Transverse colon (tissue), 4 donors: ENCODE data around the gene HDAC7. TPM values are rescaled to one million over a fixed set of nuclear protein-coding genes. Genes with fewer than 3 reads are reported as not detected.

Experiments used
- DNase-seq: peaks from one replicate; pipeline ENCODE4 v3.0.0-alpha.2; 2019
- H3K27ac ChIP-seq, 4 donors: fragments of 200-600 bp; sonication (generic); 2 replicates each; pipeline ENCODE4 v1.5.1; 2016 to 2018; ENCODE audit warnings: inconsistent platforms in 4 of 4
- H3K27me3 ChIP-seq: fragments of 200-600 bp; sonication (generic); 2 replicates; pipeline ENCODE4 v1.5.1; 2017; ENCODE audit warnings: inconsistent platforms
- H3K36me3 ChIP-seq, 4 donors: fragments of 200-600 bp; sonication (generic); 2 replicates each; pipeline ENCODE4 v1.5.1; 2017 to 2019; ENCODE audit warnings: inconsistent platforms in 4 of 4
- H3K4me1 ChIP-seq, 4 donors: fragments of 200-600 bp; sonication (generic); 2 replicates each; pipeline ENCODE4 v1.5.1; 2017 to 2020; ENCODE audit warnings: inconsistent platforms in 4 of 4
- H3K4me3 ChIP-seq, 4 donors: fragments of 200-600 bp; sonication (generic); 1 replicate in 1 of 4; 2 replicates in 3 of 4; pipeline versions ENCODE4 v1.5.1 to v1.6.1; 2017 to 2019; ENCODE audit warnings: inconsistent platforms in 4 of 4
- H3K9me3 ChIP-seq, 2 donors: fragments of 200-600 bp; sonication (generic); 2 replicates each; pipeline ENCODE4 v1.5.1; 2017 to 2019; ENCODE audit warnings: inconsistent platforms in 2 of 2
- EP300 ChIP-seq: sonication (generic); formaldehyde crosslinking; IDR thresholded peaks from one replicate; pipeline ENCODE4 v1.6.1; 2017; ENCODE audit warnings: antibody characterized with exemption, low read depth
- POLR2A ChIP-seq: fragments of 450-650 bp; IDR thresholded peaks from one replicate; pipeline ENCODE4 v1.6.1; 2016; ENCODE audit warnings: antibody characterized with exemption, mild to moderate bottlenecking, moderate library complexity
- POLR2AphosphoS5 ChIP-seq, 3 donors: sonication (generic); formaldehyde crosslinking; IDR thresholded peaks; one replicate each; pipeline ENCODE4 v1.6.1; 2016; ENCODE audit warnings: antibody characterized with exemption in 3 of 3
- WGBS, 2 donors: methylation state at CpG; one replicate each; pipeline ENCODE4 v1.1.5; 2018; ENCODE audit warnings: low coverage in 1 of 2; 5-methylcytosine and 5-hydroxymethylcytosine counted together
- in situ Hi-C, 4 donors: fragments of 200-750 bp; cut with MboI; loops; one replicate each; pipeline versions ENCODE4 v1.15.0 to v1.15.1; 2017; ENCODE audit warnings: low sequenced_read_pairs in 3 of 4, low pct_ligation_motif_present in 1 of 4, low pct_unique_long_range_greater_than_20kb in 1 of 4
- intact Hi-C: fragments of 100-400 bp; cut with DNase I; formaldehyde crosslinking; loops from one replicate; pipeline ENCODE4 v1.15.1; 2023; ENCODE audit warnings: low total_unique reads
- total RNA-seq, 4 donors: library from RNA; depleted of rRNA; stranded (reverse); fragments of >200 nt; gene quantifications; one replicate each; pipeline ENCODE4 v1.1.0, GENCODE V29; 2016
- TF ChIP-seq, protein P1 (sequence below), 5 experiments: fragments of 200-600 bp in 3 of 5; fragments of 450-650 bp in 2 of 5; sonication (generic) in 3 of 5; IDR thresholded peaks; 1 replicate in 2 of 5; 2 replicates in 3 of 5; pipeline ENCODE4 v1.5.1; 2016 to 2017; ENCODE audit warnings: antibody characterized with exemption in 5 of 5, inconsistent platforms in 3 of 5, mild to moderate bottlenecking in 2 of 5, moderate library complexity in 1 of 5

Gene HDAC7
- total RNA-seq, 4 donors from 2014 or later: 19.4 to 133 (median 28.3) TPM

DNA sequence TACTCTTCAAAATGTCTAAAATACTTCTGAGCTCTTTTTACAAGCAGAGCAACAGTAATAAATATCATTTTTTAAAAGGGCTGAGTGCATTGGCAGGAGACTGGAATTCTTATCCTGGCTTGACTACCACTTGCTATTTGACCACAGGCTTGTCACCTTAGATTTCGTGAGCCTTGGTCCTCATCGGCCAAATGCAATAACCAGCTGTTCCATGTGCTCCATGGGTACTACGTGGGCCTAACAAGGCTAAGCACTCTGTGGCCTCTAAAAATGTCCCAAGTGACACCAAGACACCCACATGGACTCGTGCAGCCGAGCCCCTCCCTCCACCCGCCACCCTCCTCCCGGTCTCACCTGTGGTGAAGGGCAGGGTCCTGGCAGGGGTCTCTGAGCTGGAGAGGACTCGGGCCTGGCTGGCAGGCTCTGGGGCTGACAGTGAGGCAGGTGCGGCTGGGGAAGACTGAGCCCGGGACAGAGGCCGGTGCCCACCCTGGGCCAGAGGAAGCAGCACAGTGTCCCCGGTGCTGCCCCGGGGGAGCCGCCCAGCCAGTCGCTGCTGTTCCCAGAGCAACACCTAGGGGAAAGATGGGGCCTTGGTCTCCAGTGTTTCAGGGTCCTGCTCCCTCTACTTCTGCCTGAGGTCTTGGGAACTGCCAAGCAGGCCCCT is 26.6 kb downstream of the HDAC7 start:
- H3K36me3 ChIP-seq: peaks cover 0 to 44% (median 18%) of the 10 kb centered on the region in 4 donors
- no peak overlapping the region for H3K27ac ChIP-seq
- intact Hi-C loops (no loop called here), in situ Hi-C loops (no loop called here)
- DNase-seq: no peak
- no peak overlapping the region for H3K4me3 ChIP-seq
- no peaks in the 10 kb centered on the region for H3K4me1 ChIP-seq
- H3K9me3 ChIP-seq: no peaks in the 10 kb centered on the region
- 91% methylated on average over 12 of the region's 15 CpGs; no CpG with 5 or more reads in 1 of the 2 donors for WGBS, 2 donors
- TF ChIP-seq, protein P1, sequence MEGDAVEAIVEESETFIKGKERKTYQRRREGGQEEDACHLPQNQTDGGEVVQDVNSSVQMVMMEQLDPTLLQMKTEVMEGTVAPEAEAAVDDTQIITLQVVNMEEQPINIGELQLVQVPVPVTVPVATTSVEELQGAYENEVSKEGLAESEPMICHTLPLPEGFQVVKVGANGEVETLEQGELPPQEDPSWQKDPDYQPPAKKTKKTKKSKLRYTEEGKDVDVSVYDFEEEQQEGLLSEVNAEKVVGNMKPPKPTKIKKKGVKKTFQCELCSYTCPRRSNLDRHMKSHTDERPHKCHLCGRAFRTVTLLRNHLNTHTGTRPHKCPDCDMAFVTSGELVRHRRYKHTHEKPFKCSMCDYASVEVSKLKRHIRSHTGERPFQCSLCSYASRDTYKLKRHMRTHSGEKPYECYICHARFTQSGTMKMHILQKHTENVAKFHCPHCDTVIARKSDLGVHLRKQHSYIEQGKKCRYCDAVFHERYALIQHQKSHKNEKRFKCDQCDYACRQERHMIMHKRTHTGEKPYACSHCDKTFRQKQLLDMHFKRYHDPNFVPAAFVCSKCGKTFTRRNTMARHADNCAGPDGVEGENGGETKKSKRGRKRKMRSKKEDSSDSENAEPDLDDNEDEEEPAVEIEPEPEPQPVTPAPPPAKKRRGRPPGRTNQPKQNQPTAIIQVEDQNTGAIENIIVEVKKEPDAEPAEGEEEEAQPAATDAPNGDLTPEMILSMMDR (IDR thresholded peaks at IDR 0.05): no peak
- TF ChIP-seq POLR2AphosphoS5 (IDR thresholded peaks at IDR 0.05): no peak
- H3K27me3 ChIP-seq: no peaks in the 10 kb centered on the region

DNA sequence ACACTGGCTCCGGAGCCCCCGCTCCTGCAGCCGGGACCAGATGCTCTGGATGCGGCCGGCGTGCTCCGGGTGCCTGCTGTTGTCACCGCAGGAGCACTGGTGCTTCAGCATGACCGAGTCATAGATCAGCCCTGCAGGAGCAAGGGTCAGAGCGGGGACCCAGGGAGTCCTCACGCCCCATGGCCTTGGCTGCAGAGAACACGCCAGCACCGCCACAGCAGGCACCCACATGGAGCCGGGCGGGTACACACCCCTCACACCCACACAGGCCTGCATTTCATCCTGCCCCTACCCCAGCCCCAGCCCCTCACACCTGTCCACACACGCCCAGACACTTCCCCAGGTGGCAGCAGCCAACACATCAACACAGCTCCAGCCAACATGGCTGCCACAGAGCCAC is 27.8 kb downstream of the HDAC7 start:
- WGBS, 2 donors: 93 to 94% methylated on average over 3 to 16 of the region's 16 CpGs
- Histone ChIP-seq H3K27me3 (no peaks in the 10 kb centered on the region), H3K4me3 (no peak overlapping the region), H3K9me3 (no peaks in the 10 kb centered on the region), H3K36me3 (peaks cover 0 to 43% (median 19%) of the 10 kb centered on the region in 4 donors), H3K27ac (no peak overlapping the region), H3K4me1 (no peaks in the 10 kb centered on the region)
- no peak for DNase-seq
- intact Hi-C loops: no loop called here
- in situ Hi-C loops: no loop called here
- TF ChIP-seq EP300: no peak
- no peak for TF ChIP-seq POLR2A
- no peak for TF ChIP-seq POLR2AphosphoS5 (IDR thresholded peaks at IDR 0.05)
- TF ChIP-seq, protein P1 (IDR thresholded peaks at IDR 0.05): no peak

DNA sequence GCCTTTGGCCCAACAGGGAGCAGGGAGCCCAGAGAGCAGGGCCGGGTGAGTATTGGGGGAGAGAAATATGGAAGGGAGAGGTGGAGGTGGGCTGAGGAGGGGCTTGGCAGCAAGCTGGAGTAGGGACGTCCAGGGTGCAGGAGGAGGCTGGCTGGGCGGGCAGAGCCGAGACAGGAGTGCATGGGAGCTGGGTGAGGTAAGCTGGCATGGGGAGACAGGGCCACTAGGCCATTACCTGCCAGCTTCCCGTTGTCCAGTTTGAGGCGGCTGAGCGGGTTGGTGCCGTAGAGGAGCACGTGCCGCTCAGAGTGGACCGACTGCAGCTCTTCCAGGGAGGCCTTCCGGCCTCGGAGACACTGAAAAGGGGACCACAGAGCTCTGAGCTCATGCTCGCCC is 28.4 kb downstream of the HDAC7 start:
- no peak for DNase-seq
- TF ChIP-seq, protein P1 (IDR thresholded peaks at IDR 0.05): no peak
- TF ChIP-seq POLR2AphosphoS5 (IDR thresholded peaks at IDR 0.05): no peak
- no peak for TF ChIP-seq POLR2A
- TF ChIP-seq EP300: no peak
- H3K36me3 ChIP-seq: peaks cover 0 to 43% (median 18%) of the 10 kb centered on the region in 4 donors
- no peak overlapping the region for H3K4me3 ChIP-seq
- no peak overlapping the region for H3K27ac ChIP-seq
- no peaks in the 10 kb centered on the region for H3K9me3 ChIP-seq
- WGBS, 2 donors: 93 to 100% methylated on average over 1 to 14 of the region's 14 CpGs
- intact Hi-C loops: no loop called here
- in situ Hi-C loops: no loop called here
- H3K4me1 ChIP-seq: no peaks in the 10 kb centered on the region
- H3K27me3 ChIP-seq: no peaks in the 10 kb centered on the region

DNA sequence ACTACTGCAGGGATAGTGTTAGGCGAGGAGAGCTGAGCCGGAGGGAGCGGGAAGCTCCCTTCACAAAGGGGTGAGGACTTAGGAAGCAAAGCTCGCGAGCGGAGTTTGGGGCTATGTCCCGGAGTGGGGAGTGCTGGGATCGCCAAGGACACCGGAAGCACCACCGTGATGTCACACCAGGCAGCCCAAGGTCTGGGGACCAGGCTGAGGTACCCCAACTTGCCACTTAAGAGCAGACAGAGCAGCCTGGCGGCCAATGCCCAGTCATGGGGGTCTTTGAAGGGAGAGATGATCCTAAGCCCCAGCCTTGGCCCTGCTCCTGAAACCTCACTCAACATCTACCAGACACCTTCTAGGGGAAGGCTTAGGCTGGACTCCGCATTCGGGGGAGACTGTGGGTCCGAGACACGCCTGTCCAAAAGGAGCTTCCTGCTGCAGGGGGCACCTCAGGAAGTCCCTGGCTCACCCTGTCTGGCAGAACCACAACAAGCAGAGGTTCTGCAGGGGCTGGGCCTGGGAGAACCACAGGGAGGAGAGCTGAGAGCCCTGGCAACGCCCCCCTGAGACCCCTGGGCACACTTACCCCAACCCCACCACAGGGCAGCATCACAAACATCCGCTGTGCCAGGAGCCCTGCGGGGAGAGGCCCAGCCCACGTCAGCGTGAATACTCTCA is 28.9 kb downstream of the HDAC7 start:
- no peak overlapping the region for H3K4me3 ChIP-seq
- in situ Hi-C loops: no loop called here
- H3K27ac ChIP-seq: no peak overlapping the region
- intact Hi-C loops: no loop called here
- H3K4me1 ChIP-seq: no peaks in the 10 kb centered on the region
- WGBS, 2 donors: 93% methylated on average over 20 of the region's 20 CpGs; no CpG with 5 or more reads in 1 of the 2 donors
- TF ChIP-seq POLR2A (no peak), EP300 (no peak), POLR2AphosphoS5 (IDR thresholded peaks at IDR 0.05) (no peak)
- TF ChIP-seq, protein P1 (IDR thresholded peaks at IDR 0.05): no peak
- DNase-seq: no peak
- H3K36me3 ChIP-seq: peaks cover 0 to 40% (median 16%) of the 10 kb centered on the region in 4 donors
- H3K27me3 ChIP-seq: no peaks in the 10 kb centered on the region
- no peaks in the 10 kb centered on the region for H3K9me3 ChIP-seq
